Right lung (tissue), 10 donors: Measurements from ENCODE around the gene COL5A3. TPM values are rescaled to one million over a fixed set of nuclear protein-coding genes. Genes with fewer than 3 reads are reported as not detected.
A peak's percentile ranks its signal among the peaks of the same experiment; 100 is the strongest.
"Not testable (repeated sequence)": the region's sequence is repeated elsewhere in the genome, so short reads cannot be mapped to it uniquely, and the experiment has no call there.

ENCODE experiments used
- DNase-seq, 2 donors: peaks; one replicate each; pipeline ENCODE4 v3.0.0-alpha.2; 2013
- long read RNA-seq, 8 donors: transcript quantifications; one replicate each; lab custom pipeline, GENCODE V29; 2026
- polyA plus RNA-seq, 5 donors: library from polyadenylated mRNA; unstranded; fragments of 120-200 nt; gene quantifications; one replicate each; pipeline versions ENCODE4 v1.2.1 to v1.2.3, GENCODE V29; 2013; ENCODE audit warnings: inconsistent platforms in 1 of 5, low replicate concordance in 1 of 5; ENCODE audit not compliant: insufficient read length in 5 of 5, insufficient read depth in 1 of 5

COL5A3 gene
- polyA plus RNA-seq = 10 to 100 TPM in 1 of 5 donors, 1 to 10 TPM in 4; 3.6 to 11.0 (median 5.7) TPM
- long read RNA-seq, donor 1 = 0 reads
- long read RNA-seq, donor 2 = 0 reads
- long read RNA-seq, donor 3 = 0 reads
- long read RNA-seq, donor 4, full-length matches to known transcripts = 1 of 1 reads
- long read RNA-seq, donor 4, partial matches to known transcripts = 0 of 1 reads
- long read RNA-seq, donor 4, other reads (novel, unspliced or antisense) = 0 of 1 reads
- long read RNA-seq, donor 5 = 0 reads
- long read RNA-seq, donor 6 = 0 reads
- long read RNA-seq, donor 7 = 0 reads
- long read RNA-seq, donor 8 = 0 reads

- DNase-seq = peak in 1 of 2 donors; percentile 33
These were observed at the start of gene COL5A3 for GRCh38 chr19:10010247-10010691. COL5A3 (minus strand) TSS chr19:10010504; CDS start chr19:10010385, 119 bp downstream.

- DNase-seq = no peak
These were observed 42.5 kb upstream of the COL5A3 start for GRCh38 chr19:10052602-10053360.

GRCh38 chr19:10049626-10050025 is 39.3 kb upstream of the COL5A3 start:
- DNase-seq = no peak

GRCh38 chr19:10045371-10045770 is 35.1 kb upstream of the COL5A3 start:
- DNase-seq = no peak

- DNase-seq = no peak
These were observed 34.1 kb upstream of the COL5A3 start for GRCh38 chr19:10044390-10044789.

GRCh38 chr19:10043286-10043927 is 33.1 kb upstream of the COL5A3 start:
- DNase-seq = peak; percentile 3 to 18

- no peak for DNase-seq
These were observed 27.5 kb upstream of the COL5A3 start for GRCh38 chr19:10037809-10038208.

- no peak for DNase-seq
These were observed 27.1 kb upstream of the COL5A3 start for GRCh38 chr19:10037367-10037766.

- no peak for DNase-seq
These were observed 26.3 kb upstream of the COL5A3 start for GRCh38 chr19:10036601-10037071.

GRCh38 chr19:10033614-10034013 is 23.3 kb upstream of the COL5A3 start:
- no peak for DNase-seq

GRCh38 chr19:10027158-10027997 is 17.1 kb upstream of the COL5A3 start:
- peak; percentile 88 to 90 for DNase-seq

- no peak for DNase-seq
These were observed 16.4 kb upstream of the COL5A3 start for GRCh38 chr19:10026744-10027143.

GRCh38 chr19:10023096-10023495 is 12.8 kb upstream of the COL5A3 start:
- not testable (repeated sequence) for DNase-seq

GRCh38 chr19:10021863-10022262 is 11.6 kb upstream of the COL5A3 start:
- no peak for DNase-seq

GRCh38 chr19:10021446-10021845 is 11.1 kb upstream of the COL5A3 start:
- DNase-seq = no peak

GRCh38 chr19:10020851-10021250 is 10.5 kb upstream of the COL5A3 start:
- DNase-seq = no peak

- DNase-seq = no peak
These were observed 8.9 kb upstream of the COL5A3 start for GRCh38 chr19:10019246-10019645.

- DNase-seq = no peak
These were observed 8.5 kb upstream of the COL5A3 start for GRCh38 chr19:10018786-10019185.

- DNase-seq = no peak
These were observed 8.0 kb upstream of the COL5A3 start for GRCh38 chr19:10018263-10018662.

- no peak for DNase-seq
These were observed 3.7 kb upstream of the COL5A3 start for GRCh38 chr19:10013834-10014618.

- DNase-seq = no peak
These were observed 3.0 kb upstream of the COL5A3 start, which contains the start of gene RDH8 for GRCh38 chr19:10013316-10013715. RDH8 (plus strand) TSS chr19:10013483; CDS start chr19:10013498, 15 bp downstream.
